ENCODE measurements around the gene PDCD4. TPM values are rescaled to one million over a fixed set of nuclear protein-coding genes. Genes with fewer than 3 reads are reported as not detected.

Gene PDCD4
- total and polyA plus RNA-seq, 2 of the 13 experiments (the other 11 are each of a cell fraction or from before 2014, with no cell fraction given) = 22.8 to 56.2 TPM

DNA sequence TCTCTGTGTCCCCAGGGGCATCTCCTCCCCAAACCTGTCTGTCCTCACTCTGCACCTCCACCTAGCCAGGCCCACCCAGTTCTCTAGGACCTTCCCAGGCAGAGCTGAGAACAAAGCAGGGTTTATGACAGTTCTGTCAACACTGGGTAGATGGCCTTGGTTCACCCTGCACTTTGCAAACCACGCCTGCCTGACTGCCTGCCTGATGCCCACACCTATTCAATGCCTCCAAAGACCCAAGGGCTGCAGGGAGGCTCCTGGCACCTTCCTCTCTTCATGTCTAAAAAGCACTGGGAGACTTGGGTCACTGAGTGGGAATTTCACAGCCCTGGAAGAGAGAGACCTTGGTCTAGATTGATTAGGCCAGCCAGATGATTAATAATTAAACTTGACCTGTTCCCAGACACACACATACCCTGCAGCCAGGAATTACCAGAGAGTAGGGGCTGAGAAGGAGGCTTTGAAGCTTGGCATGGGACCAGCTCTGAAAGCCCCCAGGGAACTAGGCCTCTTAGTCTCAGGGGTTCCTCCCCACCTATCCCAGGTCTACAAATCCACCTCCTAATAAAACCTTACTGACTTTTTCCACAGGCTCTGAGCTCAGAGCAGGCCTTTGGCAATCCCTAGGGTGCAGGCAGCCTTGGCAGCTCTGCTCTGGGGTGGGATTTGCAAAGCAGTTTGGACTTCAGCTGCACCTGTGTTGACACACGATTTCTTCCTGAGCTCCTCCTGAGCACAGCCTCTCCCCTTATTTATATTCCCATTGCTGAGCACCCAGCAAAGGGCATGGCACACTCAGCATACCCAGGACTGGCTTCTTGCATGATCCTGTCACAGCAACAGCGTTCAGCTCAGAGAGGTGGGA, 25.7 kb upstream of the PDCD4 start (continued):
- TF ChIP-seq, protein P1, sequence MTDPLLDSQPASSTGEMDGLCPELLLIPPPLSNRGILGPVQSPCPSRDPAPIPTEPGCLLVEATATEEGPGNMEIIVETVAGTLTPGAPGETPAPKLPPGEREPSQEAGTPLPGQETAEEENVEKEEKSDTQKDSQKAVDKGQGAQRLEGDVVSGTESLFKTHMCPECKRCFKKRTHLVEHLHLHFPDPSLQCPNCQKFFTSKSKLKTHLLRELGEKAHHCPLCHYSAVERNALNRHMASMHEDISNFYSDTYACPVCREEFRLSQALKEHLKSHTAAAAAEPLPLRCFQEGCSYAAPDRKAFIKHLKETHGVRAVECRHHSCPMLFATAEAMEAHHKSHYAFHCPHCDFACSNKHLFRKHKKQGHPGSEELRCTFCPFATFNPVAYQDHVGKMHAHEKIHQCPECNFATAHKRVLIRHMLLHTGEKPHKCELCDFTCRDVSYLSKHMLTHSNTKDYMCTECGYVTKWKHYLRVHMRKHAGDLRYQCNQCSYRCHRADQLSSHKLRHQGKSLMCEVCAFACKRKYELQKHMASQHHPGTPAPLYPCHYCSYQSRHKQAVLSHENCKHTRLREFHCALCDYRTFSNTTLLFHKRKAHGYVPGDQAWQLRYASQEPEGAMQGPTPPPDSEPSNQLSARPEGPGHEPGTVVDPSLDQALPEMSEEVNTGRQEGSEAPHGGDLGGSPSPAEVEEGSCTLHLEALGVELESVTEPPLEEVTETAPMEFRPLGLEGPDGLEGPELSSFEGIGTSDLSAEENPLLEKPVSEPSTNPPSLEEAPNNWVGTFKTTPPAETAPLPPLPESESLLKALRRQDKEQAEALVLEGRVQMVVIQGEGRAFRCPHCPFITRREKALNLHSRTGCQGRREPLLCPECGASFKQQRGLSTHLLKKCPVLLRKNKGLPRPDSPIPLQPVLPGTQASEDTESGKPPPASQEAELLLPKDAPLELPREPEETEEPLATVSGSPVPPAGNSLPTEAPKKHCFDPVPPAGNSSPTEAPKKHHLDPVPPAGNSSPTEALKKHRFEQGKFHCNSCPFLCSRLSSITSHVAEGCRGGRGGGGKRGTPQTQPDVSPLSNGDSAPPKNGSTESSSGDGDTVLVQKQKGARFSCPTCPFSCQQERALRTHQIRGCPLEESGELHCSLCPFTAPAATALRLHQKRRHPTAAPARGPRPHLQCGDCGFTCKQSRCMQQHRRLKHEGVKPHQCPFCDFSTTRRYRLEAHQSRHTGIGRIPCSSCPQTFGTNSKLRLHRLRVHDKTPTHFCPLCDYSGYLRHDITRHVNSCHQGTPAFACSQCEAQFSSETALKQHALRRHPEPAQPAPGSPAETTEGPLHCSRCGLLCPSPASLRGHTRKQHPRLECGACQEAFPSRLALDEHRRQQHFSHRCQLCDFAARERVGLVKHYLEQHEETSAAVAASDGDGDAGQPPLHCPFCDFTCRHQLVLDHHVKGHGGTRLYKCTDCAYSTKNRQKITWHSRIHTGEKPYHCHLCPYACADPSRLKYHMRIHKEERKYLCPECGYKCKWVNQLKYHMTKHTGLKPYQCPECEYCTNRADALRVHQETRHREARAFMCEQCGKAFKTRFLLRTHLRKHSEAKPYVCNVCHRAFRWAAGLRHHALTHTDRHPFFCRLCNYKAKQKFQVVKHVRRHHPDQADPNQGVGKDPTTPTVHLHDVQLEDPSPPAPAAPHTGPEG (CRISPR knock-in tag; IDR thresholded peaks at IDR 0.05) = no peak
- TF ChIP-seq, protein P2, sequence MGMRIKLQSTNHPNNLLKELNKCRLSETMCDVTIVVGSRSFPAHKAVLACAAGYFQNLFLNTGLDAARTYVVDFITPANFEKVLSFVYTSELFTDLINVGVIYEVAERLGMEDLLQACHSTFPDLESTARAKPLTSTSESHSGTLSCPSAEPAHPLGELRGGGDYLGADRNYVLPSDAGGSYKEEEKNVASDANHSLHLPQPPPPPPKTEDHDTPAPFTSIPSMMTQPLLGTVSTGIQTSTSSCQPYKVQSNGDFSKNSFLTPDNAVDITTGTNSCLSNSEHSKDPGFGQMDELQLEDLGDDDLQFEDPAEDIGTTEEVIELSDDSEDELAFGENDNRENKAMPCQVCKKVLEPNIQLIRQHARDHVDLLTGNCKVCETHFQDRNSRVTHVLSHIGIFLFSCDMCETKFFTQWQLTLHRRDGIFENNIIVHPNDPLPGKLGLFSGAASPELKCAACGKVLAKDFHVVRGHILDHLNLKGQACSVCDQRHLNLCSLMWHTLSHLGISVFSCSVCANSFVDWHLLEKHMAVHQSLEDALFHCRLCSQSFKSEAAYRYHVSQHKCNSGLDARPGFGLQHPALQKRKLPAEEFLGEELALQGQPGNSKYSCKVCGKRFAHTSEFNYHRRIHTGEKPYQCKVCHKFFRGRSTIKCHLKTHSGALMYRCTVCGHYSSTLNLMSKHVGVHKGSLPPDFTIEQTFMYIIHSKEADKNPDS (CRISPR knock-in tag; IDR thresholded peaks at IDR 0.05) = no peak
- TF ChIP-seq ZNF274 (CRISPR knock-in tag; IDR thresholded peaks at IDR 0.05) (no peak), TCF7 (IDR thresholded peaks at IDR 0.05; ENCODE audit: low read depth) (0 out of 2 replicates have a peak, but pooled peaks have one; percentile 23), POGZ (CRISPR knock-in tag; IDR thresholded peaks at IDR 0.05) (0 out of 2 replicates have a peak, but pooled peaks have one; percentile 50), ZNF782 (CRISPR knock-in tag; IDR thresholded peaks at IDR 0.05; ENCODE audit: borderline replicate concordance) (no peak), TRIM24 (CRISPR knock-in tag; IDR thresholded peaks at IDR 0.05) (no peak), ZNF331 (CRISPR knock-in tag; IDR thresholded peaks at IDR 0.05) (peak; percentile 58), ZNF430 (CRISPR knock-in tag; IDR thresholded peaks at IDR 0.05) (peak; percentile 71; the same call in 1 of the 2 replicates), ZNF776 (CRISPR knock-in tag; IDR thresholded peaks at IDR 0.05) (no peak), MBD4 (IDR thresholded peaks at IDR 0.05; ENCODE audit: borderline replicate concordance, low read length) (no peak), ZNF121 (CRISPR knock-in tag; IDR thresholded peaks at IDR 0.05) (no peak)
- TF ChIP-seq, protein P3, sequence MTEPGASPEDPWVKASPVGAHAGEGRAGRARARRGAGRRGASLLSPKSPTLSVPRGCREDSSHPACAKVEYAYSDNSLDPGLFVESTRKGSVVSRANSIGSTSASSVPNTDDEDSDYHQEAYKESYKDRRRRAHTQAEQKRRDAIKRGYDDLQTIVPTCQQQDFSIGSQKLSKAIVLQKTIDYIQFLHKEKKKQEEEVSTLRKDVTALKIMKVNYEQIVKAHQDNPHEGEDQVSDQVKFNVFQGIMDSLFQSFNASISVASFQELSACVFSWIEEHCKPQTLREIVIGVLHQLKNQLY (CRISPR knock-in tag; IDR thresholded peaks at IDR 0.05) = no peak
